GM18873 (cell line): ENCODE results near the gene FOXA2.
"Not testable (repeated sequence)": the region's sequence is repeated elsewhere in the genome, so short reads cannot be mapped to it uniquely, and the experiment has no call there.

ENCODE experiments used
- ATAC-seq: cut with Tn5 transposase; IDR thresholded peaks from one replicate; pipeline ENCODE4 v1.9.1; 2021; ENCODE audit warnings: mild to moderate bottlenecking, moderate library complexity, moderate number of reproducible peaks; ENCODE audit not compliant: unreplicated experiment, low FRiP score

FOXA2 gene

DNA sequence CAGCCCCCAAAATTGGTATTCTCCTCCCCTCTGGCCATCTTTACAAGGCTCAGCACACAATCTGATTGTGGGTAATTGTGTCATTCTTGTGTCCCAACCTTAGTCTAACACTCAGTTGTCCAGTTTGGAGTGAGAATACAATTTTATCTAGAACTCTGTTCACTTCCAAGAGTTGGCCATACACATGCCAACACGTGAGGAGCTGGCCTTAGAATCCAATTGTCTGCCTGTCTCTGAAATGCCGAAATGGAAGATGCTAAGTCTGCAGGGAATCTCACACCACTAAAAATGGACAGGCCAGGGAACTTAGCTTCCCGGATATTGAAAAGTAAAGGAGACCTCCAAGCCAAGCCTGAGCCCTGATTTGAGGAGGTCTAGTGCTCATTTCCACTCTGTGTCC is 12.3 kb downstream of the FOXA2 start:
- no peak for ATAC-seq

DNA sequence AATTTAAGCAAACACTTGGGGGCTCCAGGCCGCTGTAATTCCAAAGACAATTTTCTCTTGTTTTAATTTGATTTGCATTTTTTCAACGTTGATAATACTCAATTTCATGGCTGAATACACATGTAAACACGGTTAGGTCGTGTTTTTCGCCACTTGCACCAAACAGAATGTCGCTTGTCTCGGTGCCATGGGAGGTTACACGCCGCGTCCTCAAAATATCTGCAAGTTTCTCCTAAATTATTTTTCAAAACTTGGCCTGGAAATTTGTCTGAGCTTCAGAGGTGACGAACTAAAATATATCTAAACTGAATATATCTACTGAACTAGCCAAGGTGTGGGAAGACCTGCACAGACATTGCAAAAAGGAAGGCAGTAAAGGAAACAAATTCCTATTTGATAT is 15.0 kb downstream of the FOXA2 start:
- no peak for ATAC-seq

DNA sequence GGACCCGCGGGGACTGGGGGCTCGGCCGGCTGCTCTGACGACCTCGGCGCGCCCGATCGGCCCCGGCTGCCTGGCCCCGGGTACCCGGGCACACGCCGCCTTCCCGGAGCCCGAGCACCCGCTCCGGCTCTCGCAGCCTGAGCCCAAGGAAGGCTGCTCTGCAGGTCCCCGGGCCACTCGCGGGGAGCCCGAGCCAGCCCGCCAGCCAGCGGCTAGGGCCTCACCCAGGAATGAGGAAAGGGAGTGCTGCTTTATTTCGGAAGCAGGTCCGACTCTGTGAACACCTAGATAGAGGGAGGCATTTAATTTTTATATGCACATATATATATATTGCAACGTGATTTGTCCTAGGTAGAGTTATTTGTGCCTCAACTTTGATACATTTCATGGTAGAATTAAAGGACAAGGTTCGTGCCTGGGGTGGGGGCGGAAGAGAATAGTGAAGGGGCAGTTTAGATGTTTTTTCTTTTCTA is 15.5 kb downstream of the FOXA2 start:
- ATAC-seq, result no peak

GRCh38 chr20:22567944-22568871 is 16.2 kb downstream of the FOXA2 start:
- ATAC-seq, result no peak

- no peak for ATAC-seq
Observed at GRCh38 chr20:22566876-22567658, 17.3 kb downstream of the FOXA2 start.

DNA sequence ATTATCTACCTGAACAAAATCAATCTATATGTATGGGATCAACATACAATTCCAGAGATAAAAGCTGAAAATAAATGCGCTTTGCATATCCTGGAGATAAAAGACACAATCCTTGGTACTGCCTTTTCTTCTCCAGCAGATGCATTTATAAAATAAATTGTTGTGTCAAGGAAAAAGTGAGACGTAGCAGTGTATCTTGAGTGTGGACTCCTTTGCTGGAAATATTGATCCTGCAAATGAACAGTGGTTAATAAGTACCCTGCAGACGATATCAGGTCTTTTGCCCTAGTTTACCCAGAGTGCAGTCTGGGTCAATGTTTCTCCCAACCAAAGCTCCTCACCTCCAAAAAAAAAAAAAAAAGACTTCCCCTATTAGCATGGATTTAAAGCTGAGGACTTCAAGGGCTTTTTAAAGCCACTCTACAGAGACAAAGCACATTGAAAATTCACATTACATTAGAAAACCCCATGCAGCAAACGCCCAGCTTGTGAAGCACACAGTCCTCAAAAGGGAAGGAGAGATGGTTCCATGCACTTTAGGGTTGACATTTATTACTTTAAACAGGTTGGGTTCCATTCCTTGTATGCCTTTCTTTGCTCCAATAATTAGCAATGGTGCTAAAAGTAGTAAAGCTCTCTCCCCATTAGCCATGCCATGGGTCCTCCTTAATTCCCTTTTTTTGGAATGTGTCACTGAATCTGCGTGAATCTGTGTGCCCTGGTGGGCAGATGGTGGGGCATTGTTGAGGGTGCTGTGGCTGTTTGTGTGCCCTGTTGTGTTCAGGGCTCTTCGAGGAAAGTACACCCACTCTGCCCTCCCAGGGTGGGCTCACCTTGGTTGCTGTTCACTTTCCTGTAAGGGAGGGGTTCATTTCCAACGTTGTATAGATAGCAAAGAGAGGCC is 21.1 kb downstream of the FOXA2 start:
- ATAC-seq, result no peak

- no peak for ATAC-seq
Observed at GRCh38 chr20:22562620-22563019, 21.8 kb downstream of the FOXA2 start.

DNA sequence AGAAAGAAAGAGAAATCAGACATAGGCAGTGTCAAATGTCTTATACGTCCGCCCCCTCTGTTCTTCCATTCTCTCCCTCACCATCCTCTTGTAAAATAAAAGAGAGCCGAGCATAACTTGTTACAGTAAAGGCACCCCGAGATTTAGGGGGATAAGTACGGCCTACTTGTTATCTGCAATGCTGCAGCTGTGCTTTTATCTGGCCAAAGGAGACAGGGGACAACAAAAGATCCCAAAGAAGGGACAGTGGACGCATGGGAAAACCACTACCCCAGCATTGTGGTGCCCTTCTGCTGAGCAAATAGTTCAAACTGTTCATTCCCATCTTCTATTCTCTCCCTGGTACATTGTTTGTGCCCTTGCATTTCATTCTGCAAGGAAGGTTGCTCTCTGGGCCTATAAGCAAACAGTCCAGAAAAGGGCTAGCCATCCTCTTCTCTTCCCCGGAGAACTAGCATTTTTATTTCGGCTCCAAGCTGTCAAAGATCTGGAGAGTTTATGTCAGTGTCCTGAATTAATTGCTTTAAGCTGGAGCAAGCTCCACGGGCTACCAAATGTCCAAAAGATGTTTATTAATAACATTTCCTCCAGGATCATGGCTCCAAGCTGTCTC is 22.3 kb downstream of the FOXA2 start:
- no peak for ATAC-seq

DNA sequence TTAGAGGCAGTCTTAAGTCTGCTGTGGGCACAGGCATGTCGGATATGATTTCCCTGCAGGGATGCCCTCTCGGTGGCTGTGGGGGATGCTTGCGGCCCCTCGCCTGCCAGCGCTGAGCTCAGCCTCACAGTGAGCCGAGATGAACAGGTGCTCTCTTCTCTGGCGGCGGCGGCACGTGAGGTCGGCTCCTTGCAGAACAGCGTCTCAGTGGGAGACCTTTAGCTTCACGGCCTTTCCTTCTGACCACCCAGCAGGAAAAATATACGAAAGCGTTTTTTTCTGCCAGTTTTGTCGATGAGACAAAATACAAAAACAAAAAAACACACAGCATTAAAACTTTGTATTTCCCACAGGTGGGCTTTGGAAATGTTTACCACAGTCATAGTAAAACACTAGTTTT is 23.6 kb downstream of the FOXA2 start:
- ATAC-seq, result no peak

DNA sequence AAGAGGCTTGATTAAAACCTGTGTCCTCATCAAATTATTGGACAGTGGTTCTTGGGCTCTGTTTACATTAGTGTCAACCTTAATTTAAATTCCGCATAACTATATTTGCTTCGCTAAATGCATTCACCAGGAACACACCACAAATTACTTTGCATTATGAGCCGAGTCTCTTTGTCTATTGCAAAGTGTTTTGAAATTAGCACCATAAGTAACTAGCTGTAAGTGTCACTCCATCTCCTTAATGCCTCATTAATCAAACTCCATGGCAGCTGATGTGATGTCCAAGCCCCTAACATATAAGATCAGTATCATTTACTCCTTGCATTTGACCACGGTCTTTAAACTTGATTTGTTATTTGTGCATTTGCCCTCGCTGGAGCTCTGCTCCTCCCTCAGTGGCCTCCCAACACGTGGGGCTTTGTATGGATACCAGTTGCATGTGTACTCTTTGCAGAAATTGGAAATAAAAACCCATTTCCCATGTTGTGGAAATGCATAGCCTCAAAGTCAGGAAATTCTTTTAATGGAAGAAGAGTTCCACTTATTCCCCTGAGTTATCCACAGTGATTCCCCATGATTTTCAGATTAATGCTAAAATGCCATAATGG is 24.6 kb downstream of the FOXA2 start:
- ATAC-seq, result no peak

DNA sequence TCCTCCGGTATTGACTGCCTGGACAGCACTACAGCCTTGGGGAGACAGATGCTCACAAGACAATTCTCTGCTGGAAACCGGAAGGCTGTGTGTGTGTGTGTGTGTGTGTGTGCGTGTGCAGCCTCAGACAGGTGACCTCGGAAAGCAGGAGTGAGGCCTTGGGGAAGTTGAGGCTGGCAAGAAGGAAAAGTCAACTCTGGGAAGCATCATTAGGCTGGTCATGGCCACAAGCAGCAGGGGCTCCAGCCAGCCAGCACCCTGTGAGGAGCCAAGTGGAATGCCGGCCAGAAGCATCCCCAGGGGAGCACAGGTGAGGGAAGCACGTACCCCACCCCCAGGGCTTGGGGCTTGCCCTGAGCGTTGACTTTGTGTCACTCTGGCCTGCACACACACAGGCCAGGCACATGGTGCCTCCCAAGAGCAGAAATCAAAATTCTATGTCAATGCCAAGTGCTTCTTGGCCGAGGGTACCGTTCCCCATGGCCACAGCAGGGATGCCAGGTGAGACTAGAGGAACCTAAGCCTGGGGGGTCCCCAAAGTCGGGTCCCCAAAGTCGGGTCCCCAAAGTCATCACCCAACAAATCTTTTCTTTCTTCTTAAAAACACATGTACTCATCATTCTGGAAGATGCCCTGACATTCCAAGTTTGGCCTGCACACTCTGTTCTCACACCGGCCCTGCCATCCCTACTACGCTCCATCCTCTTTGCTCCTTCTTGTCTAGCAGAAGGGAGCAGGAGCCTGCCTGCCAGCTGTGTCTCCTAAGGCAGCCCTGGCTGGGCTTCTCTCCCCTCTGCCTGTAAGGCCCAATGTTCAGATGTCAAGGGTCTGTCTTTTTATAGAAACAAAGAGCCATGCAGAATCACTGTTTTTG is 26.7 kb downstream of the FOXA2 start:
- ATAC-seq, result no peak

- no peak for ATAC-seq
Observed at GRCh38 chr20:22556565-22557056, 27.8 kb downstream of the FOXA2 start.

- no peak for ATAC-seq
Observed at GRCh38 chr20:22555791-22556564, 28.4 kb downstream of the FOXA2 start.

DNA sequence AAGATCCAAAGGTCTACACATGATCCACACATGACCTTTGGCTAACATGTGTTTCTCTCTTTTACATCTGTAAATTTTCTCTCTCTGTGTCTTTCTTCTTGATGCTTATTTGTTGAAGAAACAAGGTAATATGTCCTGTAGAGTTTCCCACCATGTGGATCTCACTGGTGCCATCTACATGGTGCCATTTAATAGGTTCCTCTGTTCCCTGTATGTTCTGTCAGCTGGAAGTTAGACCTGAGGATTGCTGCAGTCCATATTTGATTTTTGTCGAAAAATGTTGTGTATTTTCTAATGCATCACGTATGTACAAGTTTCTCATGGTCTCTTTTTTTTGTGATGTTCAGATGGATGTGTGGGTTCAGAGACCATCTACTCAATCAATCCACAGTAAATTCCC is 30.0 kb downstream of the FOXA2 start:
- no peak for ATAC-seq

DNA sequence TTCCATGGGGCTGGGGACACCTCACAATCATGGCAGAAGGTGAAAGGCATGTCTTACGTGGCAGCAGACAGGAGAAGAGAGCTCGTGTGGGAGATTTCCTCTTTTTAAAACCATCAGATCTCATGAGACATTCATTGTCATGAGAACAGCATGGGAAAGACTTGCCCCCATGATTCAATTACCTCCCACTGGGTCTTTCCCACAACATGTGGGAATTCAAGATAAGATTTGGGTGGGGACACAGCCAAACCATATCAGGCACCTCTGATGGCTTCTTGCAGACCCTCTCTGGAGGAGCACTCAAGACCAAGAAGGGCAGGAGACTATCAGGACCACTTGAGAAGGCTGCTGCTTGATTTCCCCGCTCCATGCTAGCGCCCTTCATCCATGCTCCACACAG is 33.9 kb downstream of the FOXA2 start:
- not testable (repeated sequence) for ATAC-seq

DNA sequence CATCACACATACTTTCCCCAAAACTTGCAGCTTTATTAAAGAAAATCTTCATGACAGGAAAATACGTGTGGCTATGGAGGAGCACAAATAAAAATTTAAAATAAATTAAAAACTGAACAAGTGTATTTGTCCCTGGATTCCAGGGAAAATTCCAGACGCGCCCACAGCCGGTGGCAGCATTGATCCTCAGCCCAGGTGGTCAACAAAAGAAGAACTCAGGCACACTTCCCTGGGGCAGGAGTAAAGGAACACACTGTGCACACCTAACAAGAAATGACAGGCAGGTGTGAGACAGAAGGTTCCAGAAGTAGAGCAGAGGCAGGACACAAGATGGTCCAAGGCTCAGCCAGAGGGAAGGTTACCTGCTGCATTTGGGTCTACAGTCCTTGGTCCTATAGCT is 36.3 kb downstream of the FOXA2 start:
- ATAC-seq, result no peak

- no peak for ATAC-seq
Observed at GRCh38 chr20:22546344-22546743, 38.0 kb downstream of the FOXA2 start.

DNA sequence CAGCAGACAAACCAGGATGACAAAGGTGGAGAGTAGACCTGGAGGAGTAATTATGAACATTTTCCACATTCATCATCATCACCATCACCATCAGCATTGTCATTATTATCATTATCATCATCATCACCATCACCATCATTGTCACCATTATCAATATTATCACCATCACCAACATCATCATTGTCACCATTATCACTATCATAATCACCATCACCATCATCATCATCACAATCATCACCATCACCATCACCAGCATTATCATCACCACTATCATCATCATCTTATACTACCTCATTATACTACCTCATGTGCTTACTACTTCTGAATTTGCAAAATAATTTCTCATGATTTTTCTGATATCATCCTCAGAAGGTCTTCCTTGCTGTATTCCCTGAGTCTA is 39.3 kb downstream of the FOXA2 start:
- no peak for ATAC-seq
